ENCODE measurements around the gene ATXN1.

Gene ATXN1

DNA sequence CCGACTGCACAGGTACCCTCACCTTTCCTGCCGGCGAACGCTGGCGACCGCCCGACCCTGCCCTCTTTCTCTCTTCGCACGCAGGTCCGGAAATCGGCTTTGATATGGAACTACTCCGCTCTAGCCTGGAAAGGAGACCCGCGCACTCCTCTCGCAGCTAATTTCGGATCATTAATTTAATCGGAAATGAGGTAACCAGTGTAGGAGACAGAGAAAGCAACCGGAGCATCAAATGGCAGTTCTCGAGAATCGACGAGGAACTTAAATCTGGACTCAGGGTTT, 949 bp upstream of the ATXN1 start:
- no peak for DNase-seq (ENCODE audit: low read depth)

DNA sequence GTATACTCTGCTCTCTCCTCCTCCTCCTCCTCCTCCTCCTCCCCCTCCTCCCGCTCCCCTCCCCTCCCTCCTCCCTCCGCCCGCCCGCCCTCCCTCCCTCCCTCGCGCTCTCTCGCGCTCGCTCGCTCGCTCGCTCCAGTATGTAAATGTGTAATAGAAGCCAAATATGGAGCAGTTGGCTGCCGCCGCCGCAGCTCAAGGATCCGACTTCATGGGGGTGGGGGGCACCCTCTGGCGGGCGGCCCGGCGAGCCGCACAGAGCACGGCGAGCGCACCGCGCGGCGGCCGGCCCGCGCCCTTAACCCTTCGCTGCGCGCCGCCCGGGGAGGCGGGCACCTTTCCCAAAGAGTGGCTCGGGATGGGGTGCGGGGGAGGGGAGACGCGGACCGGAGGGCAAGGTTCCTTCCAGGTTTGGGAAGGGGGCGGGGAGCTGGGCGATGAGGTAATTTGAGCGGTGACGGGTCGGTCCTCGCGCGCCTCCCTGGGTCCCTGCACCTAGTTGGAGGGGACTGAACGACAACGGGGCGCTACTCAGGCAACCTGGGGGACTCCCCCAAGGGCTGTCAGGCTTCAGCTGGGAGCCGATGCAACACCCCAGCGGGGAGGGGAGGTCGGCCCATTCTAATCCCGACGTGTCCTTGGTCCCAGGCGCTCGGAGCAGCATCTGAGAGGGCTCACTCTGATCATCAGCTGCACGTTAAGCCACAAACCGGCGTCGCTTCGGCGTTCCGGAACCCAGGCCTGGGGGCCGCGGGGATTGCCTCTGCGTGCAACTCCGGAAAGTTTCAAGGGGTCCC, 409 bp upstream of the ATXN1 start:
- peak; percentile 56 for DNase-seq (ENCODE audit: low read depth)

- DNase-seq (ENCODE audit: low read depth) = peak; percentile 53
Measured at GRCh38 chr6:16759646-16760515, 1.4 kb downstream of the ATXN1 start.

DNA sequence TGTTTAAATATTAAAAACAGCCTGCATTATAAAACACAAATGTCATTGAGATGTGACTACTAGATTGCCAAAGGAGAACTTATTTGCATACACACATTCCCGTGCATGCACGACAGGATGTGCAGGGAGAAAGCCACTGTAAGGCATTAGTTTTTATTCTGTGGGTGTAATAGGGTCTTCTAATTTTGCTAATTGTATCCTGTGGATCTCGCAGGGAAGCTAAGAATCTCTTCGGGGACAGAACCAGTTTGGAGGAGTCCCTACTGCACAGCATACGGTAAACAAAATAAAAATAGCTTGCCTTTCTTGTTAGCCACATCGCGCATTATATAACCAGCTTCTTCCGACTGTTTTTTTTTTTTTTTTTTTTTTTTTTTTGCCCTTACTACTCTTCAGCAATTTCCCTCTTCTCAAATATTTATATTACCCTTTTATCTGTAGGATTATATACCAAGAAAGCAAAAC, 2.0 kb downstream of the ATXN1 start:
- DNase-seq (ENCODE audit: low read depth) = no peak

DNA sequence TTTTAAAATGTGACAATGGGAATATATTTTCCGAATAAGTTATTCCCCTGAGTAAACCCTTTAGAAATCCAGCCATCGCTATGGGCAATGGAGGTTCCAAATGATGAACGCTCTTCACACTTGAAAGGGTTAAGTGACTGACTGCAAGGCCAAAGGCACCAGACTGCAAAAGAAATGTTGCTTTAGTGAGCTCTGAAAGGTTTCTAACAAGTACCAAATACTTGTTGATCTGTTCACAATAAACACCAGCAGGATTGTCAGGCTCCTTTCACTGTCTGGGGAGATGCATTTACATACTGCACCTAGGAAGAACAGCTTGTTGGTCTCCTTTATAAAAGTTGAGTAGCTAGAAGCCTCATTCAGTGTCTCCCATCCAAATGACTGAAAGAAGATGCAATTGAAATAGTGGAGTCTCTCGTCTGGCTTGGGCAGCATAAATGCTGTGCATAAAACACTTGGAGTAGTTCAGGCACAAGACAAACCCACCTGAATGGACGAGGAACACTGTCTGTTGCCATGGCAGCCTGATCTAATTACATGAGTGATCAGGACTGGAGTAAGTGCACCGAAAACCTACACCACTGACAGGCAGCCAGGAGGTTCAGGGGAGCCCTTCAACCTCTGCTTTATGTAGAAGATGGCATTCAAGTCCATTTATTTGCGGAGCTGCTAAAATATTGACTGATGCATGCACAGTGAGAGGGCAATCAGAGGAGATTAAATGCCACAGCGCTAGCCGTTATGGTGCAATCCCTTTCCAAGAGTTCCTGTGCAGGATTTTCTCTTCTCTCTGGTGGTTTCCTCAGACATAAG, 2.9 kb downstream of the ATXN1 start:
- DNase-seq (ENCODE audit: low read depth) = no peak

GRCh38 chr6:16757332-16757731, 3.9 kb downstream of the ATXN1 start:
- no peak for DNase-seq (ENCODE audit: low read depth)

DNA sequence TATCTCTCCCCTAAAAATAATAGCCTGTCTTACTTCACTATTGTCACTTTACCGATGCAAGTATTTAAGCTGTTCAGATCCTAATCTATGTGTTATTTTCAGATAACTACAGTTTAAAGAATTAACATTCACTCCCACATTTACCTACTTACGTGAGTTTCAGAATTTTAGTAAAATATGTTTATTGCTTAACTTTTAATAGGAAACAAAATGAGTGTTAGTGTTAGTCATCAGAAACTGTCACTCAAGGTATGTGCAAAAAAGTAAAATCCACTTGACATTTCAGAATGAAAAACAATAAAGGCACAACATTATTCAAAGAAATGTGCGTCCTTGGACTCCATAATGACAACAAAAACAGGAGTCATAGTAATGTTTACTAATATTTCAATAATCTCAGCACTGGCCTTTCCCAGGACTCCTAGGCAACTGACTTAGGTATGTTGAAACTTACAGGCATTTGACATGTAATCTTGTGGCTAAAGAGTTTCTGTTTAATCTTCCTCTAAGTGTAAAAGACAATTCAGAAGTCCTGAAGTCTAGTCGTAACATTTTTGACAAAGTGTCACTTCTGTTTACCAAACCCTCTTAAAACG, 4.5 kb downstream of the ATXN1 start:
- DNase-seq (ENCODE audit: low read depth) = no peak

DNA sequence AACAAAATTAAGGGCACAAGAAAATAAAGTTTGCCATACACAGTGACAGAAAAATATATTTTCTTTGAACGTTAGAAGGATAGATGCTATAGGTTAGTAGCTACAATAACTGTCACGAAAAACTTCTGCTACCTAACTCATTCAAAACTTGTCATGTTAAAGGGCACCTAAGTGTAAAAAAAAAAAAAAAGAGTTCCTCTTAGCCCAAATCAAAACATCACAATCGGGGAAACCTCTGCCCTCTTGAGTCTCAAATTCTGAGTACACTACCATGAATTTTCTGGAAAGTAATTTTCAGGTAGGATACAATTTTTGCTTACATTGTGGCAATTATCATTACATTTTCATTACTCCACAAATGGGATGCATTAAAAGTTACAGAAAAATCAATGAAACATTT, 5.7 kb downstream of the ATXN1 start:
- no peak for DNase-seq (ENCODE audit: low read depth)

DNA sequence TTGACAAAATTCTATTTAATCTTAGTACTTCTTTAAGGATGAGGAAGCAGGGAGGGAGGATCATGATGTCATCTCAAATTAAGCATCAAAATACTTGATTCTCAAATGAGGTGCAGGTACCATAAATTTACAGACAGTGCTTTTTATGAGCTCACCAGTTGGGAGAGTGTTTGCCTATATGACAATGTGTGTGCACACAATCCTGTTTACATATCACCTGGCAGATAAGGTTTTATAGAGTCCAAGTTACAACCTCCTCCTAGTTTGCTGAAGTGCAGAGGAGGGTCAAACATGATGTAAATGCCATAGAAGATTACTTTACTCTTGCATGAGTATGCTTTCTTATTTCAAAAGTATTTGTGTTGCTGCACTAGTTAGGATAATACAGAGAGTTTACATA, 6.4 kb downstream of the ATXN1 start:
- no peak for DNase-seq (ENCODE audit: low read depth)

- no peak for DNase-seq (ENCODE audit: low read depth)
Measured at GRCh38 chr6:16754274-16754673, 7.0 kb downstream of the ATXN1 start.

- DNase-seq (ENCODE audit: low read depth) = no peak
Measured at GRCh38 chr6:16753341-16753740, 7.9 kb downstream of the ATXN1 start.

DNA sequence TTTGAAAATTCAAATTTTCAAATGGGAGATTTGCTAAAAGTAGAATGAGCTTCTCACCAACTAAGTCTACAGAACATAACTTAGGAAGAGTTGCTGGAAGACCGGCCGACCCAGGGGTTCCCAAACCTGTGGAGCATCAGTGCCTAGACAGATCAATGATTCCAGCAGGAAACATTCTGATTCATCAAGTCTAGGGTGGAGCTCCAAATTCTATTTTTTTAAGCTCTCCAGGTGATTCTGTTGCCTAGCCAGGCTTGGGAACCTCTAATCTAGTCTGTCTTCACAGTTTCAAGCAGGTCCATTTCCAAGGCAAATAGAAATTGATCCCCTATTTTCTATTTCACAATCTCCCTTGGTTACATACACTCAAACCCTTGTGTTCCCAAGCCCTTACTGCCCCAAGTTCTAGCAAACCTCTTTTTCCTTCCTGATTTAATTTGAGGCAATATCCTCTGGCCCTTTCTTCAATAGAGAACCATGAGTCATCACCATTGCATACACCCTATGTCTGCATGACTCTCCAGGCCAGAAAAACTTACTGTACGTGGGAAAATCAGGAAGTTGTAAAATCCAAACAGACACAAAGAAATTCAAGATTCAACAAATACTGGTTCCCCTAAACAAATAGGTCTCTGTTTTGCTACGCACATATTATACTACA, 8.9 kb downstream of the ATXN1 start:
- no peak for DNase-seq (ENCODE audit: low read depth)

- DNase-seq (ENCODE audit: low read depth) = no peak
Measured at GRCh38 chr6:16751251-16751946, 9.9 kb downstream of the ATXN1 start.

- DNase-seq (ENCODE audit: low read depth) = no peak
Measured at GRCh38 chr6:16750566-16750965, 10.7 kb downstream of the ATXN1 start.

GRCh38 chr6:16749516-16750485, 11.5 kb downstream of the ATXN1 start:
- DNase-seq (ENCODE audit: low read depth) = no peak

DNA sequence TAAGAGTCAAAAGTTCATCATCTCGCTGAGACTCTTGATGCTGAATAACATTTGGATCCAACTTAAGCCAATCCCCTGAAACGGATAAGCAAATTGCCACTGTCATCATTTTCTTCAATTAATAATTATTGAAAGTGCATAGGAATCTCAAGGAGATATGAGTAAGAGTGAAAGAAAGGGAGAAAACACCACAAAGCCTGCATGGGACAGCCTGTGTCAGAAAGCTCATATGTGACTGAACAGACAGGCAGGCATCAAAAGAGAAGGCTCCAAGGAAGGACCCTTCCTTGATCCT, 13.3 kb downstream of the ATXN1 start:
- no peak for DNase-seq (ENCODE audit: low read depth)

DNA sequence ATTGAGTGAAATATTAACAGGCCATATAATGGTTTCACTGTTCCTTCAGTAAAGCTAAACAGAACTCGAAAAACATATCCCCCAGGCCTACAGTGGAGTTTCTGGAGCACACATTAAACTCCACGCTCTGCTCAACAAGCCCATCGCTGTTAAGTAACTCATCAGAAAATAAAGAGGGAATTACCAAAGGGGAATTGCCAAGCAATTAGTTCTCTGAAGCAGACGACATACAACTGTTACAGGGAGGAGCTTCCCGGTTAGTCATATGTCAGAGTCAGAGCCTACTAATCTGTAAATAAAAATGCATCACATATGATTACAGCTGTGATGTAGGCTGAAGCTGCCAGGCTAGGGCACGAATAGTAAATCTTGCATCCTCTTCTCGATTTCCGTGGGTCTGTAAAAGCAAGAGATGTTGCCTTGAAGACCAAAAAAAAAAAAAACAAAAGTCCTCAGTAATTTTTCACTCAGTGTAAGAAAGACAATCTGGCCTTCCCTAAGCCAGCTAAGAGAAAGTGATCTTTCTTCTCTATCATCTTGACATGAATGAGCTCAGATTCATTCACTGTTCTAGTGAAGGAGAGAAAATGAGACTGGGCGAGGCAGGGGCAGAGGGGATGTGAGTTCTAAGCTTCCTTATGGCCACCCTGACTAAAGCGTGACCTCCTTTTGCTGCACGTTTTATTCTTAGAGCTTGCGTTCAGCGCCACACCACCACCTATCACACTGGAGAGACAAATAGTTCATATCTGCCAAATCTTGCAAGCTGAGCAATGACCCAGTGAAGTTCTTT, 13.8 kb downstream of the ATXN1 start:
- no peak for DNase-seq (ENCODE audit: low read depth)

GRCh38 chr6:16746812-16747211, 14.4 kb downstream of the ATXN1 start:
- no peak for DNase-seq (ENCODE audit: low read depth)

GRCh38 chr6:16746401-16746800, 14.9 kb downstream of the ATXN1 start:
- no peak for DNase-seq (ENCODE audit: low read depth)

All from stimulated activated CD8-positive, alpha-beta memory T cell treated with anti-CD3 and anti-CD28 coated beads, Interleukin-15, amount 100 ng/mL, for 24 hours (primary cell).